ENCODE data around the gene SDK2.
A peak's percentile ranks its signal among the peaks of the same experiment; 100 is the strongest.

SDK2 gene

GRCh38 chr17:73420897-73421296 is 223.3 kb downstream of the SDK2 start:
- peak in 1 of 2 experiments; percentile 21 for DNase-seq (ENCODE audit: low read depth in 1 of 2, low spot score in 1 of 2)
- H3K4me3 ChIP-seq (replicated peaks; ENCODE audit: insufficient read depth, low read length), result no peak overlapping the region
- TF ChIP-seq REST (IDR thresholded peaks at IDR 0.05; ENCODE audit: insufficient replicate concordance, low read depth), result no peak
- TF ChIP-seq CTCF (IDR thresholded peaks at IDR 0.05; ENCODE audit: insufficient read depth, low read length), result no peak
- TF ChIP-seq GABPA (IDR thresholded peaks at IDR 0.05; ENCODE audit: low read depth), result no peak
- no peak for TF ChIP-seq POLR2AphosphoS5 (IDR thresholded peaks at IDR 0.05; ENCODE audit: low read depth)
- no peak for TF ChIP-seq SPI1 (IDR thresholded peaks at IDR 0.05; ENCODE audit: borderline replicate concordance, low read depth)
- no peak overlapping the region for H3K27ac ChIP-seq (replicated peaks)
- H3K27me3 ChIP-seq (ENCODE audit: insufficient read depth, poor library complexity, severe bottlenecking), result no peaks in the 10 kb centered on the region

GRCh38 chr17:73419881-73420280 is 224.4 kb downstream of the SDK2 start:
- TF ChIP-seq GABPA (IDR thresholded peaks at IDR 0.05; ENCODE audit: low read depth), result no peak
- TF ChIP-seq SPI1 (IDR thresholded peaks at IDR 0.05; ENCODE audit: borderline replicate concordance, low read depth), result no peak
- Histone ChIP-seq H3K27me3 (ENCODE audit: insufficient read depth, poor library complexity, severe bottlenecking) (no peaks in the 10 kb centered on the region), H3K4me3 (replicated peaks; ENCODE audit: insufficient read depth, low read length) (no peak overlapping the region), H3K27ac (replicated peaks) (no peak overlapping the region)
- no peak for DNase-seq (ENCODE audit: low read depth in 1 of 2, low spot score in 1 of 2)

- no peak for DNase-seq (ENCODE audit: low read depth in 1 of 2, low spot score in 1 of 2)
- TF ChIP-seq REST (IDR thresholded peaks at IDR 0.05; ENCODE audit: insufficient replicate concordance, low read depth) (no peak), CTCF (IDR thresholded peaks at IDR 0.05; ENCODE audit: insufficient read depth, low read length) (no peak), POLR2AphosphoS5 (IDR thresholded peaks at IDR 0.05; ENCODE audit: low read depth) (no peak), SPI1 (IDR thresholded peaks at IDR 0.05; ENCODE audit: borderline replicate concordance, low read depth) (no peak), GABPA (IDR thresholded peaks at IDR 0.05; ENCODE audit: low read depth) (no peak)
- Histone ChIP-seq H3K27me3 (ENCODE audit: insufficient read depth, poor library complexity, severe bottlenecking) (no peaks in the 10 kb centered on the region), H3K4me3 (replicated peaks; ENCODE audit: insufficient read depth, low read length) (no peak overlapping the region), H3K27ac (replicated peaks) (no peak overlapping the region)
Measured at GRCh38 chr17:73419051-73419450, 225.2 kb downstream of the SDK2 start.

GRCh38 chr17:73415782-73416181 is 228.5 kb downstream of the SDK2 start:
- no peak overlapping the region for H3K4me3 ChIP-seq (replicated peaks; ENCODE audit: insufficient read depth, low read length)
- DNase-seq (ENCODE audit: low read depth in 1 of 2, low spot score in 1 of 2), result no peak
- TF ChIP-seq SPI1 (IDR thresholded peaks at IDR 0.05; ENCODE audit: borderline replicate concordance, low read depth) (no peak), POLR2AphosphoS5 (IDR thresholded peaks at IDR 0.05; ENCODE audit: low read depth) (no peak), REST (IDR thresholded peaks at IDR 0.05; ENCODE audit: insufficient replicate concordance, low read depth) (no peak), GABPA (IDR thresholded peaks at IDR 0.05; ENCODE audit: low read depth) (no peak), CTCF (IDR thresholded peaks at IDR 0.05; ENCODE audit: insufficient read depth, low read length) (no peak)
- H3K27me3 ChIP-seq (ENCODE audit: insufficient read depth, poor library complexity, severe bottlenecking), result no peaks in the 10 kb centered on the region
- no peak overlapping the region for H3K27ac ChIP-seq (replicated peaks)
